Measurements from ENCODE around the gene SRRM3. TPM values are rescaled to one million over a fixed set of nuclear protein-coding genes. Genes with fewer than 3 reads are reported as not detected.

Gene SRRM3
- total RNA-seq, 1 donor = 0.18 TPM

DNA sequence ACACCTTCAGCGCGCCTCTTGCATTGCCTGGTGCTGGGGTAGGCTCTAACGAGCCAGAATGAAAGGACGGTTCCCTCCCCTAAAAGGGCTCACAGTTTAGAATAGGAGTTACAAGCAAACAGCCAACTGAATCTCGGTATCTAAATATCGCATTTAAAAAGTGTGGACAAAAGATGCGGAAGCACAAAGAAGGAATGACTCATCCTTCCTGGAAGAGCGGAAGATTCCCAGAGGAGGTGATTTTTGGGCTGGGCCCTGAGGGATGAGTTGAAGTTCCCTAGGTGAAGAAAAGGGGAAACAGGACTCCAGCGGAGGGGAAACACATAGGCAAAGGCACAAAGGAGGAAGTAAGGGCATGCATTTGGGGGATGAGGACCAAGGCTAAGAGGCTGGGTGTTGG lies 29.9 kb downstream of the SRRM3 start:
- no peak for DNase-seq (ENCODE audit: low read depth)
- TF ChIP-seq, protein P1, sequence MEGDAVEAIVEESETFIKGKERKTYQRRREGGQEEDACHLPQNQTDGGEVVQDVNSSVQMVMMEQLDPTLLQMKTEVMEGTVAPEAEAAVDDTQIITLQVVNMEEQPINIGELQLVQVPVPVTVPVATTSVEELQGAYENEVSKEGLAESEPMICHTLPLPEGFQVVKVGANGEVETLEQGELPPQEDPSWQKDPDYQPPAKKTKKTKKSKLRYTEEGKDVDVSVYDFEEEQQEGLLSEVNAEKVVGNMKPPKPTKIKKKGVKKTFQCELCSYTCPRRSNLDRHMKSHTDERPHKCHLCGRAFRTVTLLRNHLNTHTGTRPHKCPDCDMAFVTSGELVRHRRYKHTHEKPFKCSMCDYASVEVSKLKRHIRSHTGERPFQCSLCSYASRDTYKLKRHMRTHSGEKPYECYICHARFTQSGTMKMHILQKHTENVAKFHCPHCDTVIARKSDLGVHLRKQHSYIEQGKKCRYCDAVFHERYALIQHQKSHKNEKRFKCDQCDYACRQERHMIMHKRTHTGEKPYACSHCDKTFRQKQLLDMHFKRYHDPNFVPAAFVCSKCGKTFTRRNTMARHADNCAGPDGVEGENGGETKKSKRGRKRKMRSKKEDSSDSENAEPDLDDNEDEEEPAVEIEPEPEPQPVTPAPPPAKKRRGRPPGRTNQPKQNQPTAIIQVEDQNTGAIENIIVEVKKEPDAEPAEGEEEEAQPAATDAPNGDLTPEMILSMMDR (IDR thresholded peaks at IDR 0.05; ENCODE audit: insufficient read depth, low read length) = no peak
- H3K4me3 ChIP-seq (ENCODE audit: low read depth, low read length) = no peak overlapping the region

DNA sequence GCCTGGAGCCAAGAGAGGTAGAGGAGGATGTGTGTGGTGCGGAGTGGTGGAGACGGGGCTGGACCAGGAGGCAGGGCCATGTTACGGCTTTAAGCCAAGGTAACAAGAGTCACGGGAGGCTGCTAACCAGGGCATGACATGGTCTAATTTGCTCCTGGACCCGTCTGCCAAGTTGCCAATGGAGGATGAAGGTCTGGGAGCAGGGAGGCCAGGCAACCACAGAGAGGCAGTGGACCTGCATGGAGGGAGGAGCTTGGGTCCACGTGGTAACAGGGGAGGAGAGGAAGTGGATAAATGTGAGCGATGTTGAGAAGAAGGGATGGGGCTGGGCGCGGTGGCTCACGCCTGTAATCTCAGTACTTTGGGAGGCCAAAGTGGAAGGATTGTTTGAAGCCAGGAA lies 31.0 kb downstream of the SRRM3 start:
- H3K4me3 ChIP-seq (ENCODE audit: low read depth, low read length) = no peak overlapping the region
- DNase-seq (ENCODE audit: low read depth) = no peak
- TF ChIP-seq, protein P1 (IDR thresholded peaks at IDR 0.05; ENCODE audit: insufficient read depth, low read length) = no peak

DNA sequence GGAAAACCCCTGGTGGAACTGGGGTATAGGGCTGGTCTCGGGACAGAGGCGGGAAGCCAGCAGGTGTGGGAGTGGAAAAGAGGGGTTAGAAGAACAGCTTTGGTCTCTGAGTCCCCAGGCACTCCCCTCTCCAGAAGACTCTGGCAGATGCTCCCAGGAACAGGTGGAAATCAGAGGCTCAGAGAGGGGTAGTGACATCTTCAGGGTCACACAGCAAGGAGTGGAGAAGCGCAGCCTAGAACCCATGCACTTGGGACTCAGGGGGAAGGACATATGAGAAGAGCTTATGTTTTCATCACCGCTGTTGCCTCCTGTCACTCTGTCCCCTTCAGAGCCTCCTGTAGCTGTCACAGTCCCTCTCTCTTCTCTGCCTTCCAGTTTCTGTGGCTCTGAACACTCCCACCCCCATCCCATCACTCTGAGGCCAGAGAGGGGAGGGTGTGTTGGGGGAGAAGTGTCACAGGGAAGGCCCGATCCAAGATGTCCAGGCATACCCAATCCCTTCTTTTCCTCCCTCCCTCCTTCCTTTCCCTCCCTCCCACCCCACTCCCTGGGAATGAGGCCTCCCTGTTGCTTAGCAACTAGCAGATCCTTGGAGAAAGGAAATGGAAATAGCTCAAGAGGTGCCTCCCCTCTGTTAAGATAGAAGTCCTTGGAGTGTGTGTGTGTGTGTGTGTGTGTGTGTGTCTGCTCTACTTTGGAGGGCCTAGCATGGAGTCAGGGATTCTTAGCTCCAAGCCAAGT lies 32.0 kb downstream of the SRRM3 start:
- no peak overlapping the region for H3K4me3 ChIP-seq (ENCODE audit: low read depth, low read length)
- DNase-seq (ENCODE audit: low read depth) = peak; percentile 16
- TF ChIP-seq, protein P1 (IDR thresholded peaks at IDR 0.05; ENCODE audit: insufficient read depth, low read length) = no peak

DNA sequence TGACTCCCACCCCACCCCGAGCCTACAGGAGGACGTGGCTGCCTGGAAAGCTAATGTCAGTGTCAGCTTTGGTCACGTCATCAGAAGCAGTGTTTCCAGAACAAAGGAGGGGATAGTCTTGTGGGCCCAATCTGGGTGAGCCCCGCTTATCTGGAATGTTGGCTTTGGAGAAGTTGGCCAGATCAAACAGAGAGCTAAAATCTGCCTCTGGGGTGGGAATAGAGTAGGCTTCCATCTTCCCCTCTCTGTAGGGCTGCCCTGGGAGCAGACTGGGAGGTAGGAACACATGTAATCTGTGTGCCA lies 32.5 kb downstream of the SRRM3 start:
- DNase-seq (ENCODE audit: low read depth) = no peak
- TF ChIP-seq, protein P1 (IDR thresholded peaks at IDR 0.05; ENCODE audit: insufficient read depth, low read length) = no peak

DNA sequence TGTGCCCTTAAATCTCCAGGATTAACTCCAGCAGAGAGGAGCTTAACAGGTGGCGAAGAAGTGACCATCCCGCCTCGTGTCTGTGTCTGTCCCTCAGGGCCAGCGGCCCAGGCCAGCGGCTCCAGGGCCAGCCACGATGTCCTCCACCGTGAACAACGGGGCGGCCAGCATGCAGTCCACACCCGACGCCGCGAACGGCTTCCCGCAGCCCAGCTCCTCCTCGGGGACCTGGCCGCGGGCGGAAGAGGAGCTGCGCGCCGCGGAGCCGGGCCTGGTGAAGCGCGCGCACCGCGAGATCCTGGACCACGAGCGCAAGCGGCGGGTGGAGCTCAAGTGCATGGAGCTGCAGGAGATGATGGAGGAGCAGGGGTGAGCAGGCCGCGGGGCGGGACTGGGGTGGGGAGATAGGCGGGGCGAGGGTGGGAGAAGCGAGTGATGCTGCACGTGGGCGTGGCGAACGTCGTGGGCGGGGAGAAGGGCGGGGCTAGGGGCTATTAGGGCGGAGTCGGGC lies 33.3 kb downstream of the SRRM3 start:
- DNase-seq (ENCODE audit: low read depth) = peak; percentile 74
- H3K4me3 ChIP-seq (ENCODE audit: low read depth, low read length) = peak overlapping the region; percentile 47
- TF ChIP-seq, protein P1 (IDR thresholded peaks at IDR 0.05; ENCODE audit: insufficient read depth, low read length) = no peak

More for the DNA sequence above, 32.5 kb downstream of the SRRM3 start:
- no peak overlapping the region for H3K4me3 ChIP-seq (ENCODE audit: low read depth, low read length)

DNA sequence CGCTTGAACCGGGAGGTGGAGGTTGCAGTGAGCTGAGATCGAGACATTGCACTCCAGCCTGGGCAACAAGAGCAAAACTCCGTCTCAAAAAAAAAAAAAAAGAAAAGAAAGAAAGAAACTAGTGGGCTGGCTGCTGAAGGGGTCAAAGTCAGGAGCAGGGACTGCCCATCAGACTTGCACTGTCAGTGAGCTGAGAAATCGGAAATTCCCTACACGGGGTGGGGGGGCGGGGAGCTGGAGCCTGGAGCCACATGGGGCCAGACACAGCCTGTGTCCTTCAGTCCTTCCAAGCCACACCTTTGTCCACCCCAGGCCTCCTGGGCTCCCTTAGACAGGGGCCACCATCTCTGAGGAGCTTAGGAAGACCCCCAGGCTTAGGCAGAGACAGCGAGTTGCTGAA lies 34.5 kb downstream of the SRRM3 start:
- no peak for DNase-seq (ENCODE audit: low read depth)

More for the DNA sequence above, 34.5 kb downstream of the SRRM3 start:
- H3K4me3 ChIP-seq (ENCODE audit: low read depth, low read length) = no peak overlapping the region
- TF ChIP-seq, protein P1 (IDR thresholded peaks at IDR 0.05; ENCODE audit: insufficient read depth, low read length) = no peak
